Pancreas (tissue), 10 donors: ENCODE results near the gene SAPCD1. TPM values are rescaled to one million over a fixed set of nuclear protein-coding genes. Genes with fewer than 3 reads are reported as not detected.

Experiments used
- ATAC-seq, 4 donors: fragments of 200-7000 bp; cut with Tn5 transposase; one replicate each; pipeline versions ENCODE4 v1.8.0 to v1.9.1; 2020; ENCODE audit warnings: mild to moderate bottlenecking in 4 of 4, moderate library complexity in 4 of 4
- DNase-seq, 6 donors: peaks; one replicate each; pipeline ENCODE4 v3.0.0-alpha.2; 2020
- FAIRE-seq: peaks from 2 replicates; lab custom pipeline; 2012; peaks lifted over from hg19 to GRCh38; lab: Jason Lieb, UNC
- H3K27ac ChIP-seq, 4 donors: fragments of 200-600 bp; sonication (generic); 1 replicate in 3 of 4; 2 replicates in 1 of 4; pipeline versions ENCODE4 v1.5.0 to v1.8.0; 2020
- H3K27me3 ChIP-seq, 4 donors: fragments of 200-600 bp; one replicate each; pipeline ENCODE4 v1.8.0; 2021
- H3K36me3 ChIP-seq, 3 donors: fragments of 200-600 bp; sonication (generic) in 1 of 3; one replicate each; pipeline versions ENCODE4 v1.5.0 to v1.8.0; 2020 to 2021
- H3K4me1 ChIP-seq, 3 donors: fragments of 200-600 bp; one replicate each; pipeline ENCODE4 v1.8.0; 2021
- H3K4me3 ChIP-seq, 4 donors: fragments of 200-600 bp; sonication (generic) in 2 of 4; one replicate each; pipeline versions ENCODE4 v1.5.0 to v1.8.0; 2020 to 2021
- H3K9me3 ChIP-seq, 4 donors: fragments of 200-600 bp; one replicate each; pipeline ENCODE4 v1.8.0; 2021
- CTCF ChIP-seq, 4 donors: fragments of 200-600 bp; sonication (generic) in 3 of 4; IDR thresholded peaks; one replicate each; pipeline versions ENCODE4 v1.5.0 to v1.8.0; 2021; ENCODE audit warnings: antibody characterized with exemption in 4 of 4
- WGBS, 2 donors: extraction: QIAGEN DNeasy Blood & Tissue Kit; methylation state at CpG; one replicate each; pipeline ENCODE4 v1.1.7; 2013; 5-methylcytosine and 5-hydroxymethylcytosine counted together
- intact Hi-C, 3 donors: fragments of 100-400 bp; cut with DNase I; formaldehyde crosslinking; loops; one replicate each; pipeline versions ENCODE4 v1.11.1 to v1.14.2; 2022
- polyA plus RNA-seq, 2 donors: library from polyadenylated mRNA; stranded (reverse); fragments of 200-250 nt; gene quantifications; one replicate each; pipeline ENCODE4 v1.2.3, GENCODE V29; 2013
- total RNA-seq, 6 donors: library from RNA; stranded (reverse); fragmentation: NEBNext Ultra II Directional in 4 of 6; extraction: Animal tissue kit (Norgen Biotek cat#: 25700) in 4 of 6; gene quantifications; one replicate each; pipeline versions ENCODE4 v1.2.1 to v1.2.4, GENCODE V29; 2021 to 2023
- donor health status: healthy with polysubstance abuse.
- donor health status: DM: no; HTN: no; CAD: no; lungs with moderate emphysema.
- donor health status: DM: no; HTN: no; CAD: no.
- donor health status: control.
- donor health status: control.
- donor health status: Bipolar disorder and iron deficiency.
- donor health status: DM: yes; HTN: yes; CAD: no.
- donor health status: DM: no; HTN: no; CAD: no.
- donor health status: DM: no; HTN: no; CAD: no.
- donor health status: DM: yes; HTN: yes; CAD: no.

Gene SAPCD1
- total and polyA plus RNA-seq, 8 donors = 0.51 to 11.1 (median 0.69) TPM; not detected in 1

- H3K27ac ChIP-seq = peak overlapping the region in 2 of 4 donors; percentile 71 to 89
- peaks cover 0 to 21% (median 17%) of the 10 kb centered on the region in 3 donors for H3K36me3 ChIP-seq
- 56 to 70% methylated on average over 2 of the region's 2 CpGs for WGBS, 2 donors
- peak overlapping the region in 2 of 4 donors; percentile 62 to 69 for H3K4me3 ChIP-seq
- no peak for TF ChIP-seq CTCF (IDR thresholded peaks at IDR 0.05)
- H3K27me3 ChIP-seq = no peaks in the 10 kb centered on the region
- peaks cover 22 to 31% (median 26%) of the 10 kb centered on the region in 3 donors for H3K4me1 ChIP-seq
- intact Hi-C loops = no loop called here
- ATAC-seq (no peak), DNase-seq (no peak), FAIRE-seq (no peak)
- no peaks in the 10 kb centered on the region for H3K9me3 ChIP-seq
These were observed 28.1 kb upstream of the SAPCD1 start for GRCh38 chr6:31734247-31734820.

- no peaks in the 10 kb centered on the region for H3K27me3 ChIP-seq
- H3K36me3 ChIP-seq = peaks cover 0 to 21% (median 17%) of the 10 kb centered on the region in 3 donors
- DNase-seq (no peak), ATAC-seq (peak in 1 of 4 donors; percentile 6), FAIRE-seq (no peak)
- intact Hi-C loops = no loop called here
- H3K4me1 ChIP-seq = peaks cover 22 to 33% (median 26%) of the 10 kb centered on the region in 3 donors
- peak overlapping the region; percentile 16 to 69 (median 39) for H3K4me3 ChIP-seq
- H3K9me3 ChIP-seq = no peaks in the 10 kb centered on the region
- peak overlapping the region in 3 of 4 donors; percentile 33 to 89 (median 71) for H3K27ac ChIP-seq
- no peak for TF ChIP-seq CTCF (IDR thresholded peaks at IDR 0.05)
- WGBS, 2 donors = 24 to 28% methylated on average over 17 to 18 of the region's 18 CpGs
These were observed 27.5 kb upstream of the SAPCD1 start for GRCh38 chr6:31734821-31735406.

DNA sequence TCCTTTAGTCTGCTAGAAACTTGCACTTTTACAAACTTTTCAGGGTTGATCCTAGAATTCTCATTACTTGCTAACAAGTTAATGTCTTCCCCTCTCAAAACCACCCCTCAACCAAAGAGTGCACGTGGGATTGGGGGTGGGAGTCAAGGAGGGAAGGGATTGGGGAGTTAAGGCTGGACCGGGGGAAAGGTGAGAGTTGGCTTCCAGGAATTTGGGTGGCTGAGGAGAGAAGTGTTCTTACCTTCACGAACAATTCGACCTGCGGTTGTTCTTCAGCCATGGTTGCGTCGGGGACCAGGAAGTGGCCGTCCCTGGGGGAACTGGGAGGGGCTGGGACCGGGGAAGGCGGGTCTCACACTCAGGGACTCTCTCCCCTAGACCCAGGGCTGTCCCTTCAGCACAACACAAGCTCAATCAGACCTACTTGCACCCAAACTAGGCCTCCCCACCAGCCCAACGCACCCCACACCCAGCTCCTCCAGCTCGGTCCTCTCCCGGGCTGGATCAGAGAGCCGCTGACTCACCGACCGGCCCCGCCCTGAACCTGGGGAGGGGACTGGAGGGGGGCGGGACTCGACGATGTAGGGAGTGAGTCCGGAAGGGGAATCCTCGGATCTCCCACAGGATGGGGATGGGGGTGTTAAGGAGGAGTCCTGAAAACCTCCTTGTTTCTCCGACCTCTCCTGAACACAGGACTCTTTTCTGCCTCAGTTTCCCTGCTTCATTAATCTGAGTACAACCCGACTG is 26.3 kb upstream of the SAPCD1 start, which contains the start of gene CLIC1:
Gene CLIC1, minus strand, starts transcription at position 510 of the 747 bp plus-strand sequence. Its CDS starts 230 bp downstream, at position 280.
- intact Hi-C loops = no loop called here
- H3K4me1 ChIP-seq = peaks cover 22 to 33% (median 30%) of the 10 kb centered on the region in 3 donors
- no peaks in the 10 kb centered on the region for H3K27me3 ChIP-seq
- FAIRE-seq = no peak
- peak; percentile 62 to 68 (median 66) for ATAC-seq
- peak within 1 kb of the TSS; percentile 76 to 92 (median 86) for H3K27ac ChIP-seq
- 0 to 1% methylated on average over 23 to 24 of the region's 24 CpGs for WGBS, 2 donors
- no peaks in the 10 kb centered on the region for H3K9me3 ChIP-seq
- H3K4me3 ChIP-seq = peak within 1 kb of the TSS; percentile 34 to 69 (median 52)
- peaks cover 0 to 21% (median 17%) of the 10 kb centered on the region in 3 donors for H3K36me3 ChIP-seq
- no peak for TF ChIP-seq CTCF (IDR thresholded peaks at IDR 0.05)
- peak; percentile 77 to 92 (median 87) for DNase-seq

- peaks cover 22 to 33% (median 30%) of the 10 kb centered on the region in 3 donors for H3K4me1 ChIP-seq
- DNase-seq = peak in 1 of 6 donors; percentile 45
- peaks cover 0 to 17% (median 15%) of the 10 kb centered on the region in 3 donors for H3K36me3 ChIP-seq
- no peak for FAIRE-seq
- no peaks in the 10 kb centered on the region for H3K27me3 ChIP-seq
- H3K9me3 ChIP-seq = no peaks in the 10 kb centered on the region
- TF ChIP-seq CTCF (IDR thresholded peaks at IDR 0.05) = no peak
- 37 to 44% methylated on average over 10 of the region's 10 CpGs for WGBS, 2 donors
- H3K27ac ChIP-seq = peak overlapping the region; percentile 70 to 92 (median 82)
- no peak for ATAC-seq
- H3K4me3 ChIP-seq = peak overlapping the region in 2 of 4 donors; percentile 62 to 69
- intact Hi-C loops = no loop called here
These were observed 25.6 kb upstream of the SAPCD1 start for GRCh38 chr6:31736768-31737314.
